Large intestine (tissue), 3 donors: ENCODE results near the gene ZFYVE16. TPM values are rescaled to one million over a fixed set of nuclear protein-coding genes. Genes with fewer than 3 reads are reported as not detected.
A peak's percentile ranks its signal among the peaks of the same experiment; 100 is the strongest.
"Not testable (repeated sequence)": the region's sequence is repeated elsewhere in the genome, so short reads cannot be mapped to it uniquely, and the experiment has no call there.

Source experiments
- DNase-seq, 2 donors: peaks; one replicate each; pipeline versions ENCODE4 v3.0.0 to v3.0.0-alpha.2; 2013
- H3K27ac ChIP-seq: one replicate; pipeline ENCODE4 v1.5.1; 2013; ENCODE audit warnings: low read length
- H3K27me3 ChIP-seq: 2 replicates; pipeline ENCODE4 v1.6.1; 2013; ENCODE audit warnings: low read length; ENCODE audit not compliant: control insufficient read depth, insufficient read depth
- H3K36me3 ChIP-seq: 2 replicates; pipeline ENCODE4 v1.6.1; 2013; ENCODE audit warnings: low read length; ENCODE audit not compliant: control insufficient read depth, insufficient read depth
- H3K4me1 ChIP-seq: one replicate; pipeline ENCODE4 v1.6.1; 2013; ENCODE audit warnings: low read length; ENCODE audit not compliant: control insufficient read depth, insufficient read depth
- H3K4me3 ChIP-seq: one replicate; pipeline ENCODE4 v1.5.1; 2013; ENCODE audit warnings: low read length
- H3K9me3 ChIP-seq: one replicate; pipeline ENCODE4 v1.6.1; 2013; ENCODE audit warnings: mild to moderate bottlenecking, low read depth, low read length, moderate library complexity; ENCODE audit not compliant: control insufficient read depth
- WGBS: methylation state at CpG from one replicate; pipeline ENCODE4 v1.1.5; 2013; ENCODE audit warnings: low lambda C conversion rate; ENCODE audit not compliant: insufficient coverage; 5-methylcytosine and 5-hydroxymethylcytosine counted together
- polyA plus RNA-seq: library from polyadenylated mRNA; unstranded; fragments of 120-200 nt; gene quantifications from one replicate; pipeline ENCODE4 v1.2.1, GENCODE V29; 2013

The ZFYVE16 gene
- polyA plus RNA-seq, 1 donor: 34.5 TPM

DNA sequence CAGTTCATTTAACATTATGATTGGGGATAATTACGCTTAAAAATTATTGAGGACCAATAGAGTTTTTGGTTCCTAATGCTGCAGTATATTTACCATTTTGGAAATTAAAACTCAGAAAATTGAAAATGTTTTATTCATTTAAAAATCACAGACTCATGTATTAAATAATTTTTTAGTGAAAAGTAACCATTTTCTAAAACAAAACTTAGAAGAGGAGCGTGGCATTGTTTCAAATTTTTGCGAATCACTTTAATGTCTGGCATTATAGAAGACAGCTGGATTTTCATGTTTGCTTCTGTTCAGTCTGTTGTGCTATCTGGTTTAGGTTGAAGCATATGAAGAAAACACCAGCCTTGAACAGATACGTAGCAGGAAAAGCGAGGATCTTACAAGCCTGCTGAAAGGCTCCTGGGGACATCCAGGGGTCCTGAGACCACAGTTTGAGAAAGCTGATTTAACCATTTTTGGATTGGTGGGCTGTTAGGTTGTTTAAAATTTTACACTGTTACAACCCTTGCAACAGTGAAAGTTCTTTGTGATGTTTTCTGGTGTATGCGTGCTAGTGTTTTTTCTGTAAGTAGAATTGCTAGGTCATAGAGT, 1.6 kb downstream of the ZFYVE16 start:
- WGBS: 42% methylated on average over 2 of the region's 6 CpGs
- peak in 1 of 2 donors; percentile 7 for DNase-seq
- H3K27ac ChIP-seq: peak overlapping the region; percentile 22

GRCh38 chr5:80411589-80412219, 3.8 kb downstream of the ZFYVE16 start:
- H3K4me1 ChIP-seq: peaks cover 3% of the 10 kb centered on the region
- H3K9me3 ChIP-seq: peaks cover 4% of the 10 kb centered on the region
- peaks cover 4% of the 10 kb centered on the region for H3K36me3 ChIP-seq
- 90% methylated on average over 3 of the region's 3 CpGs for WGBS
- H3K4me3 ChIP-seq: no peak overlapping the region
- no peak overlapping the region for H3K27ac ChIP-seq
- no peaks in the 10 kb centered on the region for H3K27me3 ChIP-seq
- DNase-seq: no peak

More for the DNA sequence above, 1.6 kb downstream of the ZFYVE16 start:
- Histone ChIP-seq H3K9me3 (peaks cover 4% of the 10 kb centered on the region), H3K36me3 (peaks cover 2% of the 10 kb centered on the region), H3K27me3 (no peaks in the 10 kb centered on the region), H3K4me3 (no peak overlapping the region), H3K4me1 (peaks cover 3% of the 10 kb centered on the region)

- H3K9me3 ChIP-seq: no peaks in the 10 kb centered on the region
- no peak overlapping the region for H3K4me3 ChIP-seq
- no peak overlapping the region for H3K27ac ChIP-seq
- 89% methylated on average over 1 of the region's 1 CpG for WGBS
- DNase-seq: no peak
- H3K36me3 ChIP-seq: peaks cover 4% of the 10 kb centered on the region
- peaks cover 3% of the 10 kb centered on the region for H3K4me1 ChIP-seq
- H3K27me3 ChIP-seq: no peaks in the 10 kb centered on the region
These were observed 6.2 kb downstream of the ZFYVE16 start for GRCh38 chr5:80414113-80414512.

DNA sequence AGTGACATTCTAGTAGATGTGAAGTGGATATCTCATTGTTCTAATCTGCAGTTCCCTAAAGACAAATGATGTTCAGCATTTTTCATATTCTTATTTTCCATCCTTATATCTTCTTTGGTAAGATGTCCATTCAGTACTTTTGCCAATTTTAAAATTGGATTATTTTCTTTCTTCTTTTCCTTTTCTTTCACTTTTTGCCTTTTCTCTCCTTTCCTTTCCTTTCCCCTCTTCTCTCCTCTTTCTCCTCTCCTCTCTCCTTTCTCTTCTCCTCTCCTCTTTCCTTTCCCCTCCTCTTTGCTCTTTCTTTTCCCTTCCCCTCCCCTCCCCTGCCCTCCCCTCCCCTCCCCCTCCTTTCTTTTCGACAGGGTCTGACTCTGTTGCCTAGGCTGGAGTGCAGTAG, 10.1 kb downstream of the ZFYVE16 start:
- Histone ChIP-seq H3K36me3 (peaks cover 2% of the 10 kb centered on the region), H3K27me3 (no peaks in the 10 kb centered on the region), H3K27ac (no peak overlapping the region), H3K9me3 (no peaks in the 10 kb centered on the region), H3K4me1 (no peaks in the 10 kb centered on the region), H3K4me3 (no peak overlapping the region)
- DNase-seq: no peak
- WGBS: no CpG with 5 or more reads among the region's 1 CpG

DNA sequence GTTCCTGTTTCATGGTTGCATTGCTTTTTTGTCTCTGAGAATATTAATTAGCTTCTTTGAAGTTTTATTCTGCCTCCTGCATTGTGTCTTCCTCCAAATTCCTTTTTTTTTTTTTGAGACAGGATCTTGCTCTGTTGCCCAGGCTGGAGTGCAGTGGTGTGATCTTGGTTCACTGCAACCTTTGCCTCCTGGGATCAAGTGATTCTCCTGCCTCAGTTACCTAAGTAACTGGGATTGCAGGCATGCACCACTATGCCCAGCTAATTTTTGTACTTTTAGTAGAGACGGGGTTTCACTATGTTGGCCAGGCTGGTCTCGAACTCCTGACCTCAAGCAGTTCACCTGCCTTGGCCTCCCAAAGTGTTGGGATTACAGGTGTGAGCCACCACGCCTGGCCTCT, 16.5 kb downstream of the ZFYVE16 start:
- not testable (repeated sequence) for H3K27ac ChIP-seq, H3K4me3 ChIP-seq, H3K27me3 ChIP-seq, H3K36me3 ChIP-seq, H3K4me1 ChIP-seq, DNase-seq, H3K9me3 ChIP-seq
- WGBS: no CpG with 5 or more reads among the region's 3 CpGs

GRCh38 chr5:80435476-80435875, 27.6 kb downstream of the ZFYVE16 start:
- no peaks in the 10 kb centered on the region for H3K4me1 ChIP-seq
- H3K4me3 ChIP-seq: no peak overlapping the region
- no peak for DNase-seq
- H3K36me3 ChIP-seq: peaks cover 31% of the 10 kb centered on the region
- H3K27me3 ChIP-seq: no peaks in the 10 kb centered on the region
- WGBS: 100% methylated on average over 1 of the region's 8 CpGs
- H3K27ac ChIP-seq: no peak overlapping the region
- H3K9me3 ChIP-seq: no peaks in the 10 kb centered on the region

DNA sequence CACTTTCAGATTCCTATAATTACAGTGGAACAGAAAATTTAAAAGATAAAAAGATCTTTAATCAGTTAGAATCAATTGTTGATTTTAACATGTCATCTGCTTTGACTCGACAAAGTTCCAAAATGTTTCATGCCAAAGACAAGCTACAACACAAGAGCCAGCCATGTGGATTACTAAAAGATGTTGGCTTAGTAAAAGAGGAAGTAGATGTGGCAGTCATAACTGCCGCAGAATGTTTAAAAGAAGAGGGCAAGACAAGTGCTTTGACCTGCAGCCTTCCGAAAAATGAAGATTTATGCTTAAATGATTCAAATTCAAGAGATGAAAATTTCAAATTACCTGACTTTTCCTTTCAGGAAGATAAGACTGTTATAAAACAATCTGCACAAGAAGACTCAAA, 29.5 kb downstream of the ZFYVE16 start:
- no peaks in the 10 kb centered on the region for H3K9me3 ChIP-seq
- peaks cover 36% of the 10 kb centered on the region for H3K36me3 ChIP-seq
- no peaks in the 10 kb centered on the region for H3K4me1 ChIP-seq
- 90% methylated on average over 2 of the region's 3 CpGs for WGBS
- no peak overlapping the region for H3K27ac ChIP-seq
- no peak for DNase-seq
- H3K27me3 ChIP-seq: no peaks in the 10 kb centered on the region
- no peak overlapping the region for H3K4me3 ChIP-seq

DNA sequence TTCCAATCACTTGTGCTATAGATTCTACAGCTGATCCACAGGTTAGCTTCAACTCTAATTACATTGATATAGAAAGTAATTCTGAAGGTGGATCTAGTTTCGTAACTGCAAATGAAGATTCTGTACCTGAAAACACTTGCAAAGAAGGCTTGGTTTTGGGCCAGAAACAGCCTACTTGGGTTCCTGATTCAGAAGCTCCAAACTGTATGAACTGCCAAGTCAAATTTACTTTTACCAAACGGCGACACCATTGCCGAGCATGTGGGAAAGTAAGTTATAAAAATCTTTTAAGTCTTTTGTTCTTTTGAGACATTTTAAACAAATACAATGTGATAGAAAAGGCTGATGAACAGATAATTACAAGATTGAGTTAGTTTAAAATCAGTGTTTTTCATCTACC, 30.9 kb downstream of the ZFYVE16 start:
- DNase-seq: no peak
- WGBS: 90% methylated on average over 2 of the region's 4 CpGs
- Histone ChIP-seq H3K27ac (no peak overlapping the region), H3K4me1 (no peaks in the 10 kb centered on the region), H3K9me3 (no peaks in the 10 kb centered on the region), H3K4me3 (no peak overlapping the region), H3K27me3 (no peaks in the 10 kb centered on the region), H3K36me3 (peaks cover 46% of the 10 kb centered on the region)

DNA sequence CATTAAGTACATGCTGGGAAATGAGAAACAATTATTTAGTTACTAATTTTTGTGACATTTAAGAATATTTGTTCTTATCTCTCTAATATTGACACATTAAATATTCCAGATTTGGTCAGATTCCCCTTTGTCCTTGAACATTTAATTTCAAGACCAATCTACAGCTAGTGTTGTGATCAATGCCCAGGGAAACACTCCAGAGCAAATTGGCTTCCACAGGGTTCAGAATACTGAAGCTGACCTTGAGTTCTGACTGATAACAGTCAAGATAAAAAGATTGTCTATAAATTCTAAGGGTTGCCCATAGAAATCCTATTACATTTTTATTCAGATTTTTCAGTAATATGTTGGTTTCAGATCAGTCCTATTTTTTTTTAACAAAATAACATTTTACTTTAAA, 31.3 kb downstream of the ZFYVE16 start:
- H3K36me3 ChIP-seq: peaks cover 48% of the 10 kb centered on the region
- H3K4me1 ChIP-seq: no peaks in the 10 kb centered on the region
- H3K27me3 ChIP-seq: no peaks in the 10 kb centered on the region

GRCh38 chr5:80442742-80443141, 34.9 kb downstream of the ZFYVE16 start:
- Histone ChIP-seq H3K4me1 (no peaks in the 10 kb centered on the region), H3K9me3 (no peaks in the 10 kb centered on the region), H3K36me3 (peaks cover 44% of the 10 kb centered on the region), H3K27ac (no peak overlapping the region), H3K27me3 (no peaks in the 10 kb centered on the region), H3K4me3 (no peak overlapping the region)
- no peak for DNase-seq

More for the DNA sequence above, 31.3 kb downstream of the ZFYVE16 start:
- Histone ChIP-seq H3K4me3 (no peak overlapping the region), H3K27ac (no peak overlapping the region), H3K9me3 (no peaks in the 10 kb centered on the region)
- no peak for DNase-seq

DNA sequence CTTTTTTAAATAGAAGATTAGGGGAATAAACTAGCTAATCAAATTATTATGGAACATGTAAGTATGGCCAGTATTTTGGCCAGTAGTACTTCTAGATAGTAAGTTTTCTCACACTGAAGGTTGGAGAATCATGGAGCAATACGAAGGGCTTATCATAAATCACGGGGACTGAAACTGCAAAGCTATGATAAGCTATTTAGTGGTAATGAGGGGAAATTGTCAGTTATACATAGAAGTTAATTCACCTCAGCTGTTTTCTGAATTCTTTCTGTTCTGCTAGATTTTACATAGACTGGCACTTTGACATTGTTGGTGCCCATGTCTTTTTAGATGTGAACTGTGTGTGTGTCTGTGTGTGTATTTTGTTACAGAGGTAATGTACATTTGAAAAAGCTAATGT, 45.5 kb downstream of the ZFYVE16 start:
- H3K4me3 ChIP-seq: no peak overlapping the region
- no peaks in the 10 kb centered on the region for H3K4me1 ChIP-seq
- H3K36me3 ChIP-seq: peaks cover 28% of the 10 kb centered on the region
- no peak for DNase-seq
- WGBS: no CpG with 5 or more reads among the region's 2 CpGs
- H3K27me3 ChIP-seq: no peaks in the 10 kb centered on the region
- H3K9me3 ChIP-seq: no peaks in the 10 kb centered on the region
- H3K27ac ChIP-seq: no peak overlapping the region
